ENCODE results near the gene POP4. TPM values are rescaled to one million over a fixed set of nuclear protein-coding genes. Genes with fewer than 3 reads are reported as not detected.

Gene POP4
- total RNA-seq, 4 donors from 2014 or later: 35.4 to 76.8 (median 62.6) TPM

DNA sequence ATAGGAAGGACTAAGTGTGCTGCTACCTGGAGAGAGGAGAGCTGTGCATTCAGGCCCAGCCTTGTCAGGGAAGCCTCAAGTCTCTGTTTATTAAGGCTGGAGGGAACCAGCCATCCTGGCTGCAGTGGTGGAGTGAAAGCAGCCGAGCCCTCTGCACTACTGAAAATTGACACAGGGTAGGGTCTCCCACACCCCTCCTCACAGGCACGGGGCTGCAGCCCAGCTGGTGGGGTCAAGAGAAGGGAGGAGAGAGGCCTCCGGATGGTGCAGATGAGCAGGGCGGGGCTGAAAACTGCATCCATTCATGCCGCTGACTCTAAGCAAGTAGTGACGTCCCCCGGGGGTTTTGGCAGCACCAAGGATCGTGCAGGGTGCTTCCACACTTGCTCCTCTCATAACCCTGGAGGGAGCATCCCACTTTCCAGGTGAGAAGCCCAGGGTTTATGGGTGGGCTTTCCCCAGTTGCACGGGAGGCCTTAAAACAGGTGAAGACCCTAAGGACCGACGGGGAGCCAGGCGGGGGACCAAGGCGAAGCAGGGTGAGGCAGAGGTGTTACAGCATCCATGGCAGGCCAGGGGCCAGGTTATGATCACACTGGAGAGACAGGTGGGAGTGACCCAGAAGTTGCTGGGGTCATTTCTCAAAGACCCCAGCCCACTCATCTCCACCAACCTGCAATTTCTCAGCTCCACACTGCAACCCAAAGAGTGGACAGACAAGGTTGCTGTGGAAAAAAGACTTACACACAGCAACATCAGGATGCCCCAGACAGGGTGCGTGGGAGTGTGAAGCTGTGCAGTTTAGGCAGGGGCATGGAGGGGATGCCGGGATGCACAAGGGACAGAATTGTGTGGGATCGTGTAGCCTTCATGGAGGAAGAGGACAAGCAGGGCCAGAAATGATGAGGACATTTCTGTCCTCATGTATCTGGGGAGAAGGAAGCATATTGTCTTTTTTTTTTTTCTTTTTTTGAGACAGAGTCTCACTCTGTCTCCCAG is 43.5 kb upstream of the POP4 start:
- Histone ChIP-seq H3K4me3 (no peak overlapping the region), H3K9me3 (no peaks in the 10 kb centered on the region), H3K4me1 (no peaks in the 10 kb centered on the region), H3K36me3 (no peaks in the 10 kb centered on the region), H3K27ac (no peak overlapping the region), H3K27me3 (peaks cover 43% of the 10 kb centered on the region)
- 58% methylated on average over 11 of the region's 16 CpGs for WGBS
- TF ChIP-seq CTCF (IDR thresholded peaks at IDR 0.05): no peak
- no peak for TF ChIP-seq EP300 (IDR thresholded peaks at IDR 0.05)
- no peak for TF ChIP-seq POLR2AphosphoS5 (IDR thresholded peaks at IDR 0.05)
- no peak for TF ChIP-seq POLR2A (IDR thresholded peaks at IDR 0.05)
- peak in 1 of 2 donors; percentile 60 for DNase-seq (ENCODE audit: low spot score in 2 of 2)

GRCh38 chr19:29563486-29564101 is 42.5 kb upstream of the POP4 start:
- WGBS: 84% methylated on average over 11 of the region's 11 CpGs

GRCh38 chr19:29564574-29565005 is 41.5 kb upstream of the POP4 start:
- no peaks in the 10 kb centered on the region for H3K4me1 ChIP-seq
- peak in 1 of 2 donors; percentile 58 for DNase-seq (ENCODE audit: low spot score in 2 of 2)
- no peak for TF ChIP-seq POLR2AphosphoS5 (IDR thresholded peaks at IDR 0.05)
- no peak for TF ChIP-seq CTCF (IDR thresholded peaks at IDR 0.05)
- TF ChIP-seq EP300 (IDR thresholded peaks at IDR 0.05): no peak
- TF ChIP-seq POLR2A (IDR thresholded peaks at IDR 0.05): no peak
- H3K36me3 ChIP-seq: no peaks in the 10 kb centered on the region
- no peaks in the 10 kb centered on the region for H3K9me3 ChIP-seq
- WGBS: 48% methylated on average over 11 of the region's 11 CpGs
- H3K4me3 ChIP-seq: no peak overlapping the region
- peaks cover 61% of the 10 kb centered on the region for H3K27me3 ChIP-seq
- H3K27ac ChIP-seq: no peak overlapping the region

More at GRCh38 chr19:29563486-29564101, 42.5 kb upstream of the POP4 start:
- Histone ChIP-seq H3K4me3 (no peak overlapping the region), H3K36me3 (no peaks in the 10 kb centered on the region), H3K27ac (no peak overlapping the region), H3K27me3 (peaks cover 53% of the 10 kb centered on the region), H3K4me1 (no peaks in the 10 kb centered on the region), H3K9me3 (no peaks in the 10 kb centered on the region)
- DNase-seq (ENCODE audit: low spot score in 2 of 2): no peak
- no peak for TF ChIP-seq POLR2A (IDR thresholded peaks at IDR 0.05)
- no peak for TF ChIP-seq POLR2AphosphoS5 (IDR thresholded peaks at IDR 0.05)
- TF ChIP-seq CTCF (IDR thresholded peaks at IDR 0.05): no peak
- no peak for TF ChIP-seq EP300 (IDR thresholded peaks at IDR 0.05)

DNA sequence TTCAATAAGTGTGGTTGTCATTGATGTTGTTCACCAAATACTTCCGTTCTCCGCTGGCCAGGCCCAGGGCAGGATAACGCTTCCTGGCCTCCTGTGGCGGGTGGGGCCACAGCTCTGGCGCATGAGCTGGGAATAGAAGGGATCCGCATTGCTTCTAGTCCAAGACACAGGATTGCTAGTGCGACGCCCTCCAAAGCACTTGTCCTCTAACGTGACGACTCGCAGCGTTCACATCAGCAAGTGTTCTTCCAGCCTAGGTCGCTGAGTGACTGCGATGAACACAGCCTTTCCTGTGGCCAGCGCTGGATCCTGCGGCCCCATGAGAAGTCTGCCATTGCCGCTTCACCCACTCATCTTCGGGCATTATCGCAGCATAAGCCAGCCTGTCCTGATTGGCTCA is 40.9 kb upstream of the POP4 start:
- TF ChIP-seq POLR2AphosphoS5 (IDR thresholded peaks at IDR 0.05): no peak
- no peak for TF ChIP-seq POLR2A (IDR thresholded peaks at IDR 0.05)
- TF ChIP-seq CTCF (IDR thresholded peaks at IDR 0.05): no peak
- TF ChIP-seq EP300 (IDR thresholded peaks at IDR 0.05): no peak
- H3K4me3 ChIP-seq: no peak overlapping the region
- no peaks in the 10 kb centered on the region for H3K9me3 ChIP-seq
- DNase-seq (ENCODE audit: low spot score in 2 of 2): peak in 1 of 2 donors; percentile 66
- no peaks in the 10 kb centered on the region for H3K4me1 ChIP-seq
- no peaks in the 10 kb centered on the region for H3K36me3 ChIP-seq
- no peak overlapping the region for H3K27ac ChIP-seq
- peaks cover 65% of the 10 kb centered on the region for H3K27me3 ChIP-seq
- 82% methylated on average over 19 of the region's 19 CpGs for WGBS

Data from suprapubic skin (tissue), 4 donors.